Measurements from ENCODE around the gene BLNK. TPM values are rescaled to one million over a fixed set of nuclear protein-coding genes. Genes with fewer than 3 reads are reported as not detected.

Gene BLNK
- total and polyA plus RNA-seq, 2 of the 13 experiments (the other 11 are each of a cell fraction or from before 2014, with no cell fraction given) = not detected

DNA sequence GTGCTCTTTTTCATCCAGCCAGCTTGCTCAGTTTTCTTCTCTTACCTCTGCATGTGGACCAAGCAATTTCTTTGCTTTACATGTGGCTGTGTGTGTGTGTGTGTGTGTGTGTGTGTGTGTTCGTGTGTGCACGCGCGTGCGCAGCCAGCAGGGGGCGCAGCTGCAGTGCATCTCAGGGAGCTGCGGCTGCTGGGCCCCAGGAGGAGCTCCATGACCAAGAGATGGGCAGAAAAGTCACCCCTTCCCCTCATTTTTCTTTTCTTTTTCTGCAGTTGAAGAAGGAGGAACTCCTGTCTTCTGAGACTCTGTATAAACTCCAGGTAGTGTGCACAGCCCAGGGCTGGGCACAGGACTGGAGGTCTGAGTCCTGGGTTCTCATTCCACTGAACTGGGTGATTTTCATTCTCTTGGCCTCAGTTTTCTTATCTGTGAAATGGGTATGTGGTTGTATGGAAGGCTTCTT, 41.8 kb downstream of the BLNK start (continued):
- TF ChIP-seq, protein P1, sequence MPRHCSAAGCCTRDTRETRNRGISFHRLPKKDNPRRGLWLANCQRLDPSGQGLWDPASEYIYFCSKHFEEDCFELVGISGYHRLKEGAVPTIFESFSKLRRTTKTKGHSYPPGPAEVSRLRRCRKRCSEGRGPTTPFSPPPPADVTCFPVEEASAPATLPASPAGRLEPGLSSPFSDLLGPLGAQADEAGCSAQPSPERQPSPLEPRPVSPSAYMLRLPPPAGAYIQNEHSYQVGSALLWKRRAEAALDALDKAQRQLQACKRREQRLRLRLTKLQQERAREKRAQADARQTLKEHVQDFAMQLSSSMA (CRISPR knock-in tag; IDR thresholded peaks at IDR 0.05) = no peak
- TF ChIP-seq, protein P2, sequence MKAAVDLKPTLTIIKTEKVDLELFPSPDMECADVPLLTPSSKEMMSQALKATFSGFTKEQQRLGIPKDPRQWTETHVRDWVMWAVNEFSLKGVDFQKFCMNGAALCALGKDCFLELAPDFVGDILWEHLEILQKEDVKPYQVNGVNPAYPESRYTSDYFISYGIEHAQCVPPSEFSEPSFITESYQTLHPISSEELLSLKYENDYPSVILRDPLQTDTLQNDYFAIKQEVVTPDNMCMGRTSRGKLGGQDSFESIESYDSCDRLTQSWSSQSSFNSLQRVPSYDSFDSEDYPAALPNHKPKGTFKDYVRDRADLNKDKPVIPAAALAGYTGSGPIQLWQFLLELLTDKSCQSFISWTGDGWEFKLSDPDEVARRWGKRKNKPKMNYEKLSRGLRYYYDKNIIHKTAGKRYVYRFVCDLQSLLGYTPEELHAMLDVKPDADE (CRISPR knock-in tag; IDR thresholded peaks at IDR 0.05) = no peak
- TF ChIP-seq, protein P3, sequence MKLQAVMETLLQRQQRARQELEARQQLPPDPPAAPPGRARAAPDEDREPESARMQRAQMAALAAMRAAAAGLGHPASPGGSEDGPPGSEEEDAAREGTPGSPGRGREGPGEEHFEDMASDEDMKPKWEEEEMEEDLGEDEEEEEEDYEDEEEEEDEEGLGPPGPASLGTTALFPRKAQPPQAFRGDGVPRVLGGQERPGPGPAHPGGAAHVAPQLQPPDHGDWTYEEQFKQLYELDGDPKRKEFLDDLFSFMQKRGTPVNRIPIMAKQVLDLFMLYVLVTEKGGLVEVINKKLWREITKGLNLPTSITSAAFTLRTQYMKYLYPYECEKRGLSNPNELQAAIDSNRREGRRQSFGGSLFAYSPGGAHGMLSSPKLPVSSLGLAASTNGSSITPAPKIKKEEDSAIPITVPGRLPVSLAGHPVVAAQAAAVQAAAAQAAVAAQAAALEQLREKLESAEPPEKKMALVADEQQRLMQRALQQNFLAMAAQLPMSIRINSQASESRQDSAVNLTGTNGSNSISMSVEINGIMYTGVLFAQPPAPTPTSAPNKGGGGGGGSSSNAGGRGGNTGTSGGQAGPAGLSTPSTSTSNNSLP (IDR thresholded peaks at IDR 0.05; ENCODE audit: low read depth, low read length) = peak; percentile 47; the same call in 1 of the 2 replicates
- TF ChIP-seq MEIS2 (CRISPR knock-in tag; IDR thresholded peaks at IDR 0.05) (no peak), ZNF567 (CRISPR knock-in tag; IDR thresholded peaks at IDR 0.05; ENCODE audit: borderline replicate concordance) (no peak), NPAS2 (CRISPR knock-in tag; IDR thresholded peaks at IDR 0.05; ENCODE audit: borderline replicate concordance) (no peak), KDM5A (IDR thresholded peaks at IDR 0.05; ENCODE audit: borderline replicate concordance, low read length) (no peak), STAG1 (CRISPR knock-in tag; IDR thresholded peaks at IDR 0.05) (peak; percentile 64), KDM2A (CRISPR knock-in tag; IDR thresholded peaks at IDR 0.05; ENCODE audit: borderline replicate concordance, low read depth) (no peak), ZNF232 (CRISPR knock-in tag; IDR thresholded peaks at IDR 0.05; ENCODE audit: borderline replicate concordance) (no peak), KAT2B (IDR thresholded peaks at IDR 0.05; ENCODE audit: borderline replicate concordance, low read depth, low read length) (no peak), FOXA1 (IDR thresholded peaks at IDR 0.05) (no peak), FOXA1 (CRISPR knock-in tag; IDR thresholded peaks at IDR 0.05) (0 out of 2 replicates have a peak, but pooled peaks have one; percentile 9), FOXC1 (CRISPR knock-in tag; IDR thresholded peaks at IDR 0.05; ENCODE audit: borderline replicate concordance) (no peak), SKI (IDR thresholded peaks at IDR 0.05; ENCODE audit: partially characterized antibody) (peak; percentile 24), ZNF713 (CRISPR knock-in tag; IDR thresholded peaks at IDR 0.05) (no peak)
- TF ChIP-seq, protein P4, sequence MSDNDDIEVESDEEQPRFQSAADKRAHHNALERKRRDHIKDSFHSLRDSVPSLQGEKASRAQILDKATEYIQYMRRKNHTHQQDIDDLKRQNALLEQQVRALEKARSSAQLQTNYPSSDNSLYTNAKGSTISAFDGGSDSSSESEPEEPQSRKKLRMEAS (IDR thresholded peaks at IDR 0.05) = peak; percentile 72
- TF ChIP-seq, protein P5, sequence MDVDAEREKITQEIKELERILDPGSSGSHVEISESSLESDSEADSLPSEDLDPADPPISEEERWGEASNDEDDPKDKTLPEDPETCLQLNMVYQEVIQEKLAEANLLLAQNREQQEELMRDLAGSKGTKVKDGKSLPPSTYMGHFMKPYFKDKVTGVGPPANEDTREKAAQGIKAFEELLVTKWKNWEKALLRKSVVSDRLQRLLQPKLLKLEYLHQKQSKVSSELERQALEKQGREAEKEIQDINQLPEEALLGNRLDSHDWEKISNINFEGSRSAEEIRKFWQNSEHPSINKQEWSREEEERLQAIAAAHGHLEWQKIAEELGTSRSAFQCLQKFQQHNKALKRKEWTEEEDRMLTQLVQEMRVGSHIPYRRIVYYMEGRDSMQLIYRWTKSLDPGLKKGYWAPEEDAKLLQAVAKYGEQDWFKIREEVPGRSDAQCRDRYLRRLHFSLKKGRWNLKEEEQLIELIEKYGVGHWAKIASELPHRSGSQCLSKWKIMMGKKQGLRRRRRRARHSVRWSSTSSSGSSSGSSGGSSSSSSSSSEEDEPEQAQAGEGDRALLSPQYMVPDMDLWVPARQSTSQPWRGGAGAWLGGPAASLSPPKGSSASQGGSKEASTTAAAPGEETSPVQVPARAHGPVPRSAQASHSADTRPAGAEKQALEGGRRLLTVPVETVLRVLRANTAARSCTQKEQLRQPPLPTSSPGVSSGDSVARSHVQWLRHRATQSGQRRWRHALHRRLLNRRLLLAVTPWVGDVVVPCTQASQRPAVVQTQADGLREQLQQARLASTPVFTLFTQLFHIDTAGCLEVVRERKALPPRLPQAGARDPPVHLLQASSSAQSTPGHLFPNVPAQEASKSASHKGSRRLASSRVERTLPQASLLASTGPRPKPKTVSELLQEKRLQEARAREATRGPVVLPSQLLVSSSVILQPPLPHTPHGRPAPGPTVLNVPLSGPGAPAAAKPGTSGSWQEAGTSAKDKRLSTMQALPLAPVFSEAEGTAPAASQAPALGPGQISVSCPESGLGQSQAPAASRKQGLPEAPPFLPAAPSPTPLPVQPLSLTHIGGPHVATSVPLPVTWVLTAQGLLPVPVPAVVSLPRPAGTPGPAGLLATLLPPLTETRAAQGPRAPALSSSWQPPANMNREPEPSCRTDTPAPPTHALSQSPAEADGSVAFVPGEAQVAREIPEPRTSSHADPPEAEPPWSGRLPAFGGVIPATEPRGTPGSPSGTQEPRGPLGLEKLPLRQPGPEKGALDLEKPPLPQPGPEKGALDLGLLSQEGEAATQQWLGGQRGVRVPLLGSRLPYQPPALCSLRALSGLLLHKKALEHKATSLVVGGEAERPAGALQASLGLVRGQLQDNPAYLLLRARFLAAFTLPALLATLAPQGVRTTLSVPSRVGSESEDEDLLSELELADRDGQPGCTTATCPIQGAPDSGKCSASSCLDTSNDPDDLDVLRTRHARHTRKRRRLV (CRISPR knock-in tag; IDR thresholded peaks at IDR 0.05) = no peak
- TF ChIP-seq, protein P6, sequence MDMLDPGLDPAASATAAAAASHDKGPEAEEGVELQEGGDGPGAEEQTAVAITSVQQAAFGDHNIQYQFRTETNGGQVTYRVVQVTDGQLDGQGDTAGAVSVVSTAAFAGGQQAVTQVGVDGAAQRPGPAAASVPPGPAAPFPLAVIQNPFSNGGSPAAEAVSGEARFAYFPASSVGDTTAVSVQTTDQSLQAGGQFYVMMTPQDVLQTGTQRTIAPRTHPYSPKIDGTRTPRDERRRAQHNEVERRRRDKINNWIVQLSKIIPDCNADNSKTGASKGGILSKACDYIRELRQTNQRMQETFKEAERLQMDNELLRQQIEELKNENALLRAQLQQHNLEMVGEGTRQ (IDR thresholded peaks at IDR 0.05; ENCODE audit: low read depth, low read length) = no peak
- TF ChIP-seq, protein P6 (CRISPR knock-in tag; IDR thresholded peaks at IDR 0.05; ENCODE audit: borderline replicate concordance) = no peak
